Measurements from ENCODE around the gene RC3H1. TPM values are rescaled to one million over a fixed set of nuclear protein-coding genes. Genes with fewer than 3 reads are reported as not detected.
A peak's percentile ranks its signal among the peaks of the same experiment; 100 is the strongest.

RC3H1 gene
- total and polyA plus RNA-seq, 2 of the 13 experiments (the other 11 are each of a cell fraction or from before 2014, with no cell fraction given), result 11.2 to 19.6 TPM

DNA sequence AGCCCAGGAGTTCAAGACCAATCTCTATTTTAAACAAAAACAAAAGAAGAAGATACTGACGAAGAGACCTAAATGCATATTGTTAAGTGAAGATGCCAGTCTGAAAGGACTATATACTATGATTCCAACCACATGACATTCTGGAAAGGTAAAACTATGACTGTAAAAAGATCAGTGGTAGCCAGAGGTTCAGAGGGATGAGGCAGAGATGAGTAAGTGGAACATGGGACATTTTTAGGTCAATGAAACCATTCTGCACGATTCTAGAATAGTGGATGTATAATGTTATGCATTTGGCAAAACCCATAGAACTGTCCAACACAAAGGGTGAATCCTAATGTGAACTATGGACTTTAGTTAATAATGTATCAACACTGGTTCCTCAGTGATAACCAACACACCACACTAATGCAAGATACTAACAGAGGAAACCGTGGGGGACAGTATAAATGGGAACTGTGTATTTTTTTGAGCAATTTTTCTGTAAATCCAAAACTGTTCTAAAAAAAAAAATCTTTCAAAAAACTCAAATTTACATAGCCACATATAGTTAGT is 8.2 kb downstream of the RC3H1 start:
- Histone ChIP-seq H2AFZ (ENCODE audit: low read length) (no peak overlapping the region), H3K4me2 (ENCODE audit: low read depth, low read length) (no peak overlapping the region), H3K4me3 (replicated peaks in 1 of 3; ENCODE audit: insufficient read depth in 1 of 3, low read depth in 2 of 3, low read length in 3 of 3) (no peak overlapping the region), H3K9me3 (ENCODE audit: low read length) (no peaks in the 10 kb centered on the region), H3K9ac (ENCODE audit: insufficient read depth, low read depth, low read length) (no peak overlapping the region), H3K36me3 (replicated peaks in 1 of 2; ENCODE audit: control insufficient read depth in 1 of 2, insufficient read depth in 2 of 2, low read length in 2 of 2) (peaks cover 1 to 12% of the 10 kb centered on the region in 2 experiments; a peak in 2 of 5 replicates), H3K27ac (ENCODE audit: extremely low read length, insufficient read depth, low read length) (no peak overlapping the region), H3K4me1 (ENCODE audit: insufficient read depth, low read length) (peaks cover 40% of the 10 kb centered on the region), H3K79me2 (ENCODE audit: insufficient read depth, low read length) (peaks cover 92% of the 10 kb centered on the region), H4K20me1 (ENCODE audit: insufficient read depth, low read length) (peaks cover 51% of the 10 kb centered on the region), H3K27me3 (ENCODE audit: control insufficient read depth in 1 of 2, insufficient read depth in 2 of 2, low read length in 2 of 2) (no peaks in the 10 kb centered on the region)
- POLR2A ChIA-PET, result interaction anchor here (0.7 kb wide), 1 partner anchor 9 kb away, joined by 3 read pairs; the partner anchor contains the start of gene RC3H1
- FAIRE-seq, result no peak
- BruUV-seq (replicated peaks), result no TSS peak
- DNase-seq (ENCODE audit: low spot score), result peak; percentile 33
- intact Hi-C loops (cut with micrococcal nuclease; ENCODE audit: unreplicated experiment) (no loop called here), in situ Hi-C loops (cut with HindIII; ENCODE audit: extremely low pct_ligation_motif_present, low pct_unique_long_range_greater_than_20kb) (no loop called here)
- ATAC-seq, result peak; percentile 82
- WGBS (ENCODE audit: low lambda C conversion rate), result 54% methylated on average over 3 of the region's 3 CpGs
- CTCF ChIA-PET (ENCODE audit: low intra/inter-chr PET ratio, low total read pairs), result no interaction called here
- TF ChIP-seq, protein P1, sequence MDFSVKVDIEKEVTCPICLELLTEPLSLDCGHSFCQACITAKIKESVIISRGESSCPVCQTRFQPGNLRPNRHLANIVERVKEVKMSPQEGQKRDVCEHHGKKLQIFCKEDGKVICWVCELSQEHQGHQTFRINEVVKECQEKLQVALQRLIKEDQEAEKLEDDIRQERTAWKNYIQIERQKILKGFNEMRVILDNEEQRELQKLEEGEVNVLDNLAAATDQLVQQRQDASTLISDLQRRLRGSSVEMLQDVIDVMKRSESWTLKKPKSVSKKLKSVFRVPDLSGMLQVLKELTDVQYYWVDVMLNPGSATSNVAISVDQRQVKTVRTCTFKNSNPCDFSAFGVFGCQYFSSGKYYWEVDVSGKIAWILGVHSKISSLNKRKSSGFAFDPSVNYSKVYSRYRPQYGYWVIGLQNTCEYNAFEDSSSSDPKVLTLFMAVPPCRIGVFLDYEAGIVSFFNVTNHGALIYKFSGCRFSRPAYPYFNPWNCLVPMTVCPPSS (IDR thresholded peaks at IDR 0.05), result no peak
- TF ChIP-seq FOXA3 (CRISPR knock-in tag; IDR thresholded peaks at IDR 0.05) (no peak), HNF4A (CRISPR knock-in tag; IDR thresholded peaks at IDR 0.05) (peak; percentile 62), HNRNPLL (IDR thresholded peaks at IDR 0.05; ENCODE audit: low read depth, low read length, poor library complexity, severe bottlenecking) (no peak), ZNF263 (CRISPR knock-in tag; IDR thresholded peaks at IDR 0.05) (no peak), U2AF1 (optimal IDR thresholded peaks at IDR 0.05; ENCODE audit: low read depth, low read length) (no peak), NR2F6 (IDR thresholded peaks at IDR 0.05) (no peak), NR2F6 (CRISPR knock-in tag; IDR thresholded peaks at IDR 0.05) (no peak), HNF1B (CRISPR knock-in tag; IDR thresholded peaks at IDR 0.05) (no peak), ZNF841 (CRISPR knock-in tag; IDR thresholded peaks at IDR 0.05; ENCODE audit: borderline replicate concordance) (no peak), ZBTB38 (CRISPR knock-in tag; IDR thresholded peaks at IDR 0.05) (no peak), NAIF1 (CRISPR knock-in tag; IDR thresholded peaks at IDR 0.05; ENCODE audit: borderline replicate concordance) (no peak), IRF1 (CRISPR knock-in tag; IDR thresholded peaks at IDR 0.05; ENCODE audit: low read depth) (no peak), ZNF644 (CRISPR knock-in tag; IDR thresholded peaks at IDR 0.05; ENCODE audit: low read depth) (0 out of 2 replicates have a peak, but pooled peaks have one; percentile 16), ZNF225 (CRISPR knock-in tag; IDR thresholded peaks at IDR 0.05) (no peak), NR2C2 (CRISPR knock-in tag; IDR thresholded peaks at IDR 0.05; ENCODE audit: borderline replicate concordance) (no peak), NFATC3 (CRISPR knock-in tag; IDR thresholded peaks at IDR 0.05) (no peak), SRY (CRISPR knock-in tag; IDR thresholded peaks at IDR 0.05) (no peak)

Measured in HepG2 (cell line).